Tibial nerve (tissue), 4 donors: Measurements from ENCODE around the gene NME3. TPM values are rescaled to one million over a fixed set of nuclear protein-coding genes. Genes with fewer than 3 reads are reported as not detected.

Experiments
- DNase-seq, 2 donors: peaks; one replicate each; pipeline ENCODE4 v3.0.0-alpha.2; 2019; ENCODE audit warnings: low spot score in 2 of 2
- H3K27ac ChIP-seq, 4 donors: fragments of 200-600 bp; sonication (generic) in 3 of 4; one replicate each; pipeline ENCODE4 v1.5.1; 2017 to 2019; ENCODE audit warnings: mild to moderate bottlenecking in 1 of 4
- H3K27me3 ChIP-seq, 2 donors: fragments of 200-600 bp; sonication (generic) in 1 of 2; one replicate each; pipeline versions ENCODE4 v1.5.1 to v1.6.0; 2017 to 2019
- H3K36me3 ChIP-seq, 3 donors: fragments of 200-600 bp; sonication (generic); one replicate each; pipeline ENCODE4 v1.5.1; 2018 to 2019
- H3K4me1 ChIP-seq, 4 donors: fragments of 200-600 bp; sonication (generic) in 3 of 4; one replicate each; pipeline ENCODE4 v1.5.1; 2017 to 2019
- H3K4me3 ChIP-seq, 4 donors: fragments of 200-600 bp; sonication (generic) in 3 of 4; one replicate each; pipeline ENCODE4 v1.5.1; 2017 to 2019; ENCODE audit warnings: mild to moderate bottlenecking in 1 of 4, moderate library complexity in 1 of 4
- H3K9me3 ChIP-seq, 4 donors: fragments of 200-600 bp; sonication (generic) in 3 of 4; one replicate each; pipeline ENCODE4 v1.5.1; 2017 to 2019
- EP300 ChIP-seq, 2 donors: sonication (generic); formaldehyde crosslinking; IDR thresholded peaks; one replicate each; pipeline ENCODE4 v1.6.1; 2017; ENCODE audit warnings: antibody characterized with exemption in 2 of 2, mild to moderate bottlenecking in 1 of 2
- POLR2A ChIP-seq, 2 donors: fragments of 450-650 bp; IDR thresholded peaks; one replicate each; pipeline ENCODE4 v1.6.1; 2017; ENCODE audit warnings: antibody characterized with exemption in 2 of 2, mild to moderate bottlenecking in 2 of 2, moderate library complexity in 2 of 2
- WGBS, 2 donors: methylation state at CpG; one replicate each; pipeline ENCODE4 v1.1.5; 2018; 5-methylcytosine and 5-hydroxymethylcytosine counted together
- total RNA-seq, 4 donors: library from RNA; depleted of rRNA; stranded (reverse); fragments of >200 nt; gene quantifications; one replicate each; pipeline ENCODE4 v1.1.0, GENCODE V29; 2016
- TF ChIP-seq, protein P1 (sequence below), 5 experiments: fragments of 200-600 bp in 3 of 5; fragments of 450-650 bp in 2 of 5; sonication (generic) in 3 of 5; IDR thresholded peaks; one replicate each; pipeline ENCODE4 v1.5.1; 2016 to 2019; ENCODE audit warnings: antibody characterized with exemption in 5 of 5, mild to moderate bottlenecking in 3 of 5, moderate library complexity in 2 of 5

The NME3 gene
- total RNA-seq, 4 donors from 2014 or later, result 113 to 198 (median 128) TPM

DNA sequence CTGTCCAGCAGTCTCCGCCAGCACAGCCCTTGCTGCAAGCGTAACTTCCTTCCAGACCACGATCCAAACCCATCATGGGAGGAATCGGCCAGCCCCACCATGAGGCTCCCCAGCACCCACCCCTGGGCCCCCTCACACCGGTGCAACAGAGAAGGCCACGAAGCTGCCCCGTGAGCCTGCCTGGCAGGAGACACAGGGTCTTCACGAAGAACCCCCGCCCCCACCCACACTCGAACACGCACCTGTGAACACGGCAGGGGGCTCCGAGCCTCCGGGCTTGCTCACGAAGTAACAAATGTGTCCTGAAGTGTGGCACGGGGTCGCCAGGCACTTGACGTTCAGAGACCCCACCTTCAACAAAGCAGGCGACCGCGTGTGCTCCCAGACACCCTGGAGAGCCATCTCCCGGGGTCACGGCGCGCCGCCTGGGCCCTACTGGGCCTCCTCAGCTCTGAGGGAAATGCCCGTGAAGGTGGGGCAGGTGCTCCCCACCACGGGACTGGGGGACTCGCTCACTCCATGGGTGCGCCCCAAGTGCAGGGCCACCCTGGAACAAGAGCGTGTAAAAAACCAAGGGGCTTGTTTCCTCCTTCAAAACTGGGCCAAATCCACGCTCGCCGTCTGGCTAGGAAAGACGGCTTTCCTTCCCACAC, 47.7 kb upstream of the NME3 start:
- Histone ChIP-seq H3K9me3 (no peaks in the 10 kb centered on the region), H3K4me3 (no peak overlapping the region), H3K4me1 (peaks cover 0 to 17% (median 4%) of the 10 kb centered on the region in 4 donors), H3K36me3 (peaks cover 0 to 89% (median 23%) of the 10 kb centered on the region in 3 donors), H3K27ac (no peak overlapping the region), H3K27me3 (no peaks in the 10 kb centered on the region)
- TF ChIP-seq, protein P1, sequence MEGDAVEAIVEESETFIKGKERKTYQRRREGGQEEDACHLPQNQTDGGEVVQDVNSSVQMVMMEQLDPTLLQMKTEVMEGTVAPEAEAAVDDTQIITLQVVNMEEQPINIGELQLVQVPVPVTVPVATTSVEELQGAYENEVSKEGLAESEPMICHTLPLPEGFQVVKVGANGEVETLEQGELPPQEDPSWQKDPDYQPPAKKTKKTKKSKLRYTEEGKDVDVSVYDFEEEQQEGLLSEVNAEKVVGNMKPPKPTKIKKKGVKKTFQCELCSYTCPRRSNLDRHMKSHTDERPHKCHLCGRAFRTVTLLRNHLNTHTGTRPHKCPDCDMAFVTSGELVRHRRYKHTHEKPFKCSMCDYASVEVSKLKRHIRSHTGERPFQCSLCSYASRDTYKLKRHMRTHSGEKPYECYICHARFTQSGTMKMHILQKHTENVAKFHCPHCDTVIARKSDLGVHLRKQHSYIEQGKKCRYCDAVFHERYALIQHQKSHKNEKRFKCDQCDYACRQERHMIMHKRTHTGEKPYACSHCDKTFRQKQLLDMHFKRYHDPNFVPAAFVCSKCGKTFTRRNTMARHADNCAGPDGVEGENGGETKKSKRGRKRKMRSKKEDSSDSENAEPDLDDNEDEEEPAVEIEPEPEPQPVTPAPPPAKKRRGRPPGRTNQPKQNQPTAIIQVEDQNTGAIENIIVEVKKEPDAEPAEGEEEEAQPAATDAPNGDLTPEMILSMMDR (IDR thresholded peaks at IDR 0.05), result no peak
- TF ChIP-seq POLR2A (IDR thresholded peaks at IDR 0.05) (no peak), EP300 (IDR thresholded peaks at IDR 0.05) (no peak)
- WGBS, 2 donors, result 92 to 94% methylated on average over 32 to 35 of the region's 35 CpGs
- no peak for DNase-seq

- WGBS, 2 donors, result 93 to 95% methylated on average over 19 to 24 of the region's 27 CpGs
- Histone ChIP-seq H3K36me3 (peaks cover 0 to 95% (median 23%) of the 10 kb centered on the region in 3 donors), H3K4me3 (no peak overlapping the region), H3K27ac (no peak overlapping the region), H3K4me1 (peaks cover 0 to 11% (median 2%) of the 10 kb centered on the region in 4 donors), H3K9me3 (no peaks in the 10 kb centered on the region), H3K27me3 (no peaks in the 10 kb centered on the region)
- TF ChIP-seq, protein P1 (IDR thresholded peaks at IDR 0.05), result no peak
- no peak for TF ChIP-seq EP300 (IDR thresholded peaks at IDR 0.05)
- DNase-seq, result no peak
Measured at GRCh38 chr16:1818204-1818872, 47.0 kb upstream of the NME3 start.

DNA sequence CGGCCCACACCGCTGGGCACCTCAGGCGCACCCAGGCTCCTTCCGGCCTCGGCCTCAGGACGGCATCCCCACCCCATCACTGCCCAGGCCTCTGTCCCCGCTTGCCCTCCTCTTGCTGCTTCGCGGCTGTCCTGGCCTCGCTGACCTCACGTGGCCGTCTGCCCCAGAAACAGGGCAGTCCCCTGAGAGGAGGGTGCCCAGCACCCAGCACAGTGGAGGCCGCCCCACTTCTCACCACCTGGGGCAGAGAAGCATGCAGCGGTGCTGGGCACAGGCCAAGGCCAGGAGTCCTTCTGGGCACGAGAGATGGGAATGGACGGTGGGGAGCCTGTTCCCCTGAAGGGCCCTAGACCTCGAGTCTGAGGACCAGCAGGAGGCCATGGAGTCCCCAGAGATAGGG, 46.4 kb upstream of the NME3 start:
- Histone ChIP-seq H3K4me1 (peaks cover 0 to 12% (median 2%) of the 10 kb centered on the region in 4 donors), H3K4me3 (no peak overlapping the region), H3K9me3 (no peaks in the 10 kb centered on the region), H3K27ac (no peak overlapping the region), H3K36me3 (peaks cover 0 to 99% (median 21%) of the 10 kb centered on the region in 3 donors), H3K27me3 (no peaks in the 10 kb centered on the region)
- no peak for TF ChIP-seq POLR2A (IDR thresholded peaks at IDR 0.05)
- no peak for TF ChIP-seq EP300 (IDR thresholded peaks at IDR 0.05)
- TF ChIP-seq, protein P1 (IDR thresholded peaks at IDR 0.05), result no peak
- no peak for DNase-seq
- WGBS, 2 donors, result 90 to 91% methylated on average over 17 of the region's 17 CpGs

DNA sequence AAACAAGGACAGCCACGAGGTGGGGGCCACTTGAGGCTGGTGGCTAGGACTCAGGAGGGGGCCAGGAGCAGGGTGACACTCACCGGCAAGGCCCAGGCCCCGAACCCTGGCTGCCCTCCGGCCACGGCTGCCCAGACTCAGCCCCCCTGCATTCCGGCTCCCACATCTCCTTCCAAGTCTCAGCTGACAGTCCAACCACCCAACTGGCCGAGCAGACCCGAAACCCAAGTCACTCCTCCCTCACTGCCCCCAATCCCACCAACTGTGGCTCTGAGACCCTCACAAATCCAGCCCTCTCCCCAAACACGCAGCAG, 45.9 kb upstream of the NME3 start:
- WGBS, 2 donors, result 93 to 95% methylated on average over 9 of the region's 9 CpGs
- H3K36me3 ChIP-seq, result peaks cover 0 to 95% (median 16%) of the 10 kb centered on the region in 3 donors
- no peak for DNase-seq

More for the DNA sequence above, 45.9 kb upstream of the NME3 start:
- TF ChIP-seq EP300 (IDR thresholded peaks at IDR 0.05) (no peak), POLR2A (IDR thresholded peaks at IDR 0.05) (no peak)
- TF ChIP-seq, protein P1 (IDR thresholded peaks at IDR 0.05), result no peak
- Histone ChIP-seq H3K4me1 (peaks cover 0 to 15% (median 2%) of the 10 kb centered on the region in 4 donors), H3K27me3 (no peaks in the 10 kb centered on the region), H3K4me3 (no peak overlapping the region), H3K27ac (no peak overlapping the region), H3K9me3 (no peaks in the 10 kb centered on the region)
